H9 (cell line): ENCODE data around the gene OR8B4. TPM values are rescaled to one million over a fixed set of nuclear protein-coding genes. Genes with fewer than 3 reads are reported as not detected.
"Not testable (repeated sequence)": the region's sequence is repeated elsewhere in the genome, so short reads cannot be mapped to it uniquely, and the experiment has no call there.

ENCODE experiments used
- DNase-seq: peaks from one replicate; pipeline ENCODE4 v3.0.0-alpha.2; 2017
- H2AFZ ChIP-seq: one replicate; pipeline ENCODE4 v1.6.1; 2013; ENCODE audit warnings: mild to moderate bottlenecking, low read length, control low read depth, moderate library complexity
- H2AK5ac ChIP-seq: 2 replicates; pipeline ENCODE4 v1.6.1; 2013; ENCODE audit warnings: low read length, control low read depth, mixed read lengths; ENCODE audit not compliant: insufficient read length
- H2BK120ac ChIP-seq: one replicate; pipeline ENCODE4 v1.6.1; 2013; ENCODE audit warnings: low read depth, mild to moderate bottlenecking, low read length, control low read depth, inconsistent platforms; ENCODE audit not compliant: poor library complexity, severe bottlenecking
- H2BK12ac ChIP-seq: 2 replicates; pipeline ENCODE4 v1.6.1; 2013; ENCODE audit warnings: low read length, control low read depth, mixed read lengths, low read depth; ENCODE audit not compliant: insufficient read length
- H2BK15ac ChIP-seq: 2 replicates; pipeline ENCODE4 v1.6.1; 2013; ENCODE audit warnings: low read depth, low read length, control low read depth
- H2BK20ac ChIP-seq: one replicate; pipeline ENCODE4 v1.6.1; 2013; ENCODE audit warnings: low read depth, mild to moderate bottlenecking, low read length, control low read depth, inconsistent platforms; ENCODE audit not compliant: poor library complexity, severe bottlenecking
- H2BK5ac ChIP-seq: 2 replicates; pipeline ENCODE4 v1.6.1; 2013; ENCODE audit warnings: low read length, control low read depth, mixed read lengths; ENCODE audit not compliant: insufficient read length
- H3K14ac ChIP-seq: 2 replicates; pipeline ENCODE4 v1.6.1; 2013; ENCODE audit warnings: low read length, control low read depth; ENCODE audit not compliant: insufficient read depth
- H3K18ac ChIP-seq: 2 replicates; pipeline ENCODE4 v1.6.1; 2013; ENCODE audit warnings: low read depth, mild to moderate bottlenecking, mixed read lengths, low read length, control low read depth; ENCODE audit not compliant: insufficient read length
- H3K23ac ChIP-seq: 2 replicates; pipeline ENCODE4 v1.6.1; 2013; ENCODE audit warnings: low read length, control low read depth, mixed read lengths, low read depth; ENCODE audit not compliant: insufficient read length
- H3K23me2 ChIP-seq: 2 replicates; pipeline ENCODE4 v1.6.1; 2013; ENCODE audit warnings: low read depth, mild to moderate bottlenecking, mixed read lengths, low read length, control low read depth; ENCODE audit not compliant: insufficient read length, poor library complexity, severe bottlenecking
- H3K27ac ChIP-seq: 2 replicates; pipeline ENCODE4 v1.5.1; 2013; ENCODE audit warnings: low read length, control low read depth, mixed read lengths, low read depth; ENCODE audit not compliant: insufficient read length
- H3K27me3 ChIP-seq: 2 replicates; pipeline ENCODE4 v1.6.1; 2013; ENCODE audit warnings: low read length, control low read depth, inconsistent platforms; ENCODE audit not compliant: insufficient read depth
- H3K4ac ChIP-seq: 2 replicates; pipeline ENCODE4 v1.6.1; 2013; ENCODE audit warnings: low read depth, mild to moderate bottlenecking, control low read depth, inconsistent platforms, low read length, moderate library complexity
- H3K4me1 ChIP-seq: 2 replicates; pipeline ENCODE4 v1.6.1; 2013; ENCODE audit warnings: low read length, control low read depth, inconsistent platforms; ENCODE audit not compliant: insufficient read depth
- H3K4me2 ChIP-seq: 2 replicates; pipeline ENCODE4 v1.6.1; 2013; ENCODE audit warnings: low read length, control low read depth, mixed read lengths; ENCODE audit not compliant: insufficient read length, insufficient read depth
- H3K56ac ChIP-seq: 2 replicates; pipeline ENCODE4 v1.6.1; 2013; ENCODE audit warnings: low read depth, mild to moderate bottlenecking, mixed read lengths, low read length, control low read depth; ENCODE audit not compliant: insufficient read length
- H3K79me1 ChIP-seq: 2 replicates; pipeline ENCODE4 v1.6.1; 2013; ENCODE audit warnings: low read depth, mild to moderate bottlenecking, moderate library complexity, low read length, control low read depth, inconsistent platforms; ENCODE audit not compliant: insufficient read depth, poor library complexity, severe bottlenecking
- H3K79me2 ChIP-seq: 2 replicates; pipeline ENCODE4 v1.6.1; 2013; ENCODE audit warnings: low read length, control low read depth, inconsistent platforms; ENCODE audit not compliant: insufficient read depth
- H3K9ac ChIP-seq: 2 replicates; pipeline ENCODE4 v1.6.1; 2013; ENCODE audit warnings: low read length, control low read depth, mixed read lengths; ENCODE audit not compliant: insufficient read length; ENCODE audit errors: extremely low read depth
- H3K9me3 ChIP-seq: one replicate; pipeline ENCODE4 v1.6.1; 2013; ENCODE audit warnings: low read depth, low read length, inconsistent platforms; ENCODE audit not compliant: control insufficient read depth
- H3T11ph ChIP-seq: one replicate; pipeline ENCODE4 v1.6.1; 2013; ENCODE audit warnings: mild to moderate bottlenecking, low read length, control low read depth, inconsistent platforms
- H4K20me1 ChIP-seq: one replicate; pipeline ENCODE4 v1.6.1; 2013; ENCODE audit not compliant: control insufficient read depth, insufficient read length, insufficient read depth
- H4K5ac ChIP-seq: 2 replicates; pipeline ENCODE4 v1.6.1; 2013; ENCODE audit warnings: low read depth, mild to moderate bottlenecking, mixed read lengths, low read length, control low read depth; ENCODE audit not compliant: insufficient read length
- H4K8ac ChIP-seq: replicated peaks from 2 replicates; pipeline ENCODE4 v1.6.1; 2013; ENCODE audit warnings: low read length, control low read depth, mixed read lengths, low read depth; ENCODE audit not compliant: insufficient read length
- H4K91ac ChIP-seq: 2 replicates; pipeline ENCODE4 v1.6.1; 2013; ENCODE audit warnings: low read depth, mild to moderate bottlenecking, moderate library complexity, mixed read lengths, low read length, control low read depth; ENCODE audit not compliant: insufficient read length
- H3K27ac Mint-ChIP-seq, 3 experiments: 2 replicates in 2 of 3; 3 replicates in 1 of 3; pipeline ENCODE4 v1.8.0; 2020 to 2021; ENCODE audit warnings: mixed read lengths in 3 of 3, mild to moderate bottlenecking in 1 of 3, moderate library complexity in 1 of 3
- H3K27me3 Mint-ChIP-seq: 2 replicates; pipeline ENCODE4 v1.8.0; 2021; ENCODE audit warnings: low read depth, mild to moderate bottlenecking, moderate library complexity, mixed read lengths
- H3K36me3 Mint-ChIP-seq, 3 experiments: 2 replicates in 2 of 3; 3 replicates in 1 of 3; pipeline ENCODE4 v1.8.0; 2020 to 2021; ENCODE audit warnings: low read depth in 3 of 3, mixed read lengths in 3 of 3; ENCODE audit not compliant: insufficient read depth in 1 of 3
- H3K4me1 Mint-ChIP-seq, 2 experiments: 2 replicates each; pipeline ENCODE4 v1.8.0; 2020; ENCODE audit warnings: mixed read lengths in 2 of 2
- H3K4me3 Mint-ChIP-seq, 2 experiments: 2 replicates in 1 of 2; 3 replicates in 1 of 2; pipeline ENCODE4 v1.8.0; 2020 to 2021; ENCODE audit warnings: mild to moderate bottlenecking in 2 of 2, mixed read lengths in 2 of 2, moderate library complexity in 1 of 2
- H3K9me3 Mint-ChIP-seq, 2 experiments: 2 replicates in 1 of 2; 3 replicates in 1 of 2; pipeline ENCODE4 v1.8.0; 2020; ENCODE audit warnings: mild to moderate bottlenecking in 2 of 2, mixed read lengths in 2 of 2, moderate library complexity in 1 of 2
- CTCF ChIP-seq: fragments of 200-600 bp; sonication (generic); conservative IDR thresholded peaks from 3 replicates; pipeline ENCODE4 v1.8.0; 2021; ENCODE audit warnings: antibody characterized with exemption, mild to moderate bottlenecking
- WGBS: extraction: QIAGEN DNeasy Blood & Tissue Kit; methylation state at CpG from one replicate; pipeline ENCODE4 v1.1.7; 2013; ENCODE audit warnings: missing lambda C conversion rate, low lambda C conversion rate, mixed read lengths; ENCODE audit not compliant: insufficient read length; ENCODE audit errors: extremely low coverage; 5-methylcytosine and 5-hydroxymethylcytosine counted together
- total RNA-seq: library from RNA; stranded (reverse); gene quantifications from 2 replicates; pipeline ENCODE4 v1.2.1, GENCODE V29; 2021

The OR8B4 gene
- total RNA-seq, 1 experiment from 2014 or later: not detected

DNA sequence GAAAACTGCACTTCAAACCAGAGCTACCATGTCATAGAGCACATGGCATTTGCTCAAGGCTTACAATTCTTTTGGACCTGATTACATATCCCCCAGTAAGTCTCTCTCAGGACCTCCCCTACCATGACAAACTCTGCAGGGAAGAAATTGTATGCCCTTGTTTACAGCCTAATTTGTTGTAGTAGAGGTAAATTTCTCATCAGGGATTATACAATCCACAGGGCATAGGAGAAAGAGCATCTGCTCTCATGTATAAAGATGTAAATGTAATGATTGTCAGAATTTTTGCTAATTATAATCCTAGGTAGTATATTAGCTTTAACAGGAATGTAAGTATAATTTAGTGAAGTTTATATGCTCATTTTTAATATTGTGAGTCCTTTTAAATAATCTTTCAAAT lies 25.7 kb downstream of the OR8B4 start, which contains the start of gene OR8B3:
TSS of gene OR8B3 (minus strand) at position 101 of the 400 bp plus-strand sequence. CDS start 1,673 bp downstream, outside the sequence.
- Histone ChIP-seq H3K27me3 (no peaks in the 10 kb centered on the region), H4K8ac (no peak within 1 kb of the TSS), H3K4me1 (no peaks in the 10 kb centered on the region), H3K4me2 (no peak within 1 kb of the TSS), H3K56ac (no peak within 1 kb of the TSS), H3T11ph (no peak within 1 kb of the TSS), H3K23me2 (no peaks in the 10 kb centered on the region), H3K14ac (no peak within 1 kb of the TSS), H3K23ac (no peak within 1 kb of the TSS), H3K9me3 (no peaks in the 10 kb centered on the region), H4K5ac (no peak within 1 kb of the TSS), H3K79me2 (no peaks in the 10 kb centered on the region), H3K79me1 (no peaks in the 10 kb centered on the region), H3K9ac (no peak within 1 kb of the TSS), H3K4ac (no peak within 1 kb of the TSS), H3K27ac (no peak within 1 kb of the TSS), H2BK120ac (no peak within 1 kb of the TSS), H2BK12ac (no peak within 1 kb of the TSS), H2AK5ac (no peak within 1 kb of the TSS), H2BK5ac (no peak within 1 kb of the TSS), H2BK15ac (no peak within 1 kb of the TSS), H3K18ac (no peak within 1 kb of the TSS), H2AFZ (no peak within 1 kb of the TSS), H4K20me1 (no peaks in the 10 kb centered on the region), H4K91ac (no peak within 1 kb of the TSS), H2BK20ac (no peak within 1 kb of the TSS)
- TF ChIP-seq CTCF: no peak
- H3K36me3 Mint-ChIP-seq: peaks cover 0 to 9% (median 4%) of the 10 kb centered on the region in 3 experiments; a peak in 5 of 7 replicates
- no peak within 1 kb of the TSS for H3K4me3 Mint-ChIP-seq
- peaks cover 2% of the 10 kb centered on the region in 2 experiments; a peak in 2 of 4 replicates for H3K4me1 Mint-ChIP-seq
- H3K27ac Mint-ChIP-seq: no peak within 1 kb of the TSS
- peaks cover 1% of the 10 kb centered on the region; the same call in 1 of the 2 replicates for H3K27me3 Mint-ChIP-seq
- H3K9me3 Mint-ChIP-seq: peaks cover 4 to 6% of the 10 kb centered on the region in 2 experiments
- no peak for DNase-seq

- H3K18ac ChIP-seq, H3K79me1 ChIP-seq, H2BK12ac ChIP-seq, H3T11ph ChIP-seq, H4K20me1 ChIP-seq, H2BK20ac ChIP-seq, H3K79me2 ChIP-seq, H3K14ac ChIP-seq, H3K27me3 ChIP-seq, H3K9me3 ChIP-seq, H3K27ac Mint-ChIP-seq, H3K56ac ChIP-seq, H4K8ac ChIP-seq, H3K23ac ChIP-seq, H2AFZ ChIP-seq, H3K4ac ChIP-seq, H4K5ac ChIP-seq, H3K4me2 ChIP-seq, H2BK120ac ChIP-seq, H2BK15ac ChIP-seq, H3K9ac ChIP-seq, H3K9me3 Mint-ChIP-seq, H3K4me1 Mint-ChIP-seq, H3K23me2 ChIP-seq, H3K4me3 Mint-ChIP-seq, H2BK5ac ChIP-seq, H3K4me1 ChIP-seq, H4K91ac ChIP-seq, H3K36me3 Mint-ChIP-seq, H2AK5ac ChIP-seq, DNase-seq, H3K27me3 Mint-ChIP-seq, H3K27ac ChIP-seq: not testable (repeated sequence)
- WGBS: no CpG with 5 or more reads among the region's 4 CpGs
Observed at GRCh38 chr11:124396847-124397246, 27.8 kb downstream of the OR8B4 start.
